K562 (cell line): ENCODE data around the gene SYT7.
"Not testable (repeated sequence)": the region's sequence is repeated elsewhere in the genome, so short reads cannot be mapped to it uniquely, and the experiment has no call there.

Experiments used
- EP300 ChIP-seq: IDR thresholded peaks from 2 replicates; pipeline ENCODE4 v1.6.1; 2012; ENCODE audit warnings: low read length, improper control_type of control experiment
- POLR2A ChIP-seq: fragments of 450-650 bp; conservative IDR thresholded peaks from 2 replicates; pipeline ENCODE4 v1.6.1; 2016
- SP2 ChIP-seq: IDR thresholded peaks from 2 replicates; pipeline ENCODE4 v1.6.1; 2011; ENCODE audit warnings: mild to moderate bottlenecking, low read depth, low read length, moderate library complexity; ENCODE audit not compliant: poor library complexity, severe bottlenecking; ENCODE audit errors: extremely low read depth
- TF ChIP-seq, protein P1 (sequence below): sonication (generic); formaldehyde crosslinking; IDR thresholded peaks from 2 replicates; pipeline ENCODE4 v1.9.0; 2022; ENCODE audit warnings: mild to moderate bottlenecking, missing genetic modification reagents

DNA sequence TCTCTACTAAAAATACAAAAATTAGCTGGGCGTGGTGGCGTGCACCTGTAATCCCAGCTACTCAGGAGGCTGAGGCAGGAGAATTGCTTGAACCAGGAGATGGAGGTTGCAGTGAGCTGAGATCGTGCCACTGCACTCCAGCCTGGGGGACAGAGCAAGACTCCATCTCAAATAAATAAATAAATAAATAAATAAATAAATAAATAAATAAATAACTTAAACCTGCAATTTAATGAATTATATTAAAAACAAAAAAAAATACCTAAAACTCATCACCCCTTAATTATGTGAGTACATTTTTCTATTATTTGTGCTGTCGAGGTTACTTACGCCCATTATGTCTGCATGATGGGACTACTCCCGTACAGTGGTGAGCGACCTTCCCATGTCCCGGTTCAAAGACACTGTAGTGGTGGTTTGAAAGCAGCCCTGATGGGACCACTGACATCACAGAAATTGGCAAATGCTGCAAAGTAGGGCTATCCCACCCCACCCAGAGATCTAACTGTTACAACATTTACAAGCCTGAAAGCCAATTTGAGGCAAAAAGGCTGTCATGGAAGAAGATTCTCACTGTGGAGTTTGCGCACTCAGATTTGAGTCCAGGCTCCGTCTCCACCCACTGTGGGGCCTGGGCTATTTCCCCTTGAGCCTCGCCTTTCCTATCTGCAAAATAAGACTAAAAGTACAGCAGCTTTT, 101.4 kb downstream of the SYT7 start:
- not testable (repeated sequence) for TF ChIP-seq SP2, EP300, POLR2A
- TF ChIP-seq, protein P1, sequence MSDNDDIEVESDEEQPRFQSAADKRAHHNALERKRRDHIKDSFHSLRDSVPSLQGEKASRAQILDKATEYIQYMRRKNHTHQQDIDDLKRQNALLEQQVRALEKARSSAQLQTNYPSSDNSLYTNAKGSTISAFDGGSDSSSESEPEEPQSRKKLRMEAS (CRISPR knock-in tag), result not testable (repeated sequence)
